Keratinocyte (primary cell): ENCODE results near the gene PLAAT1.

Source experiments
- CTCF ChIP-seq, 3 experiments: IDR thresholded peaks in 1 of 3; conservative IDR thresholded peaks in 1 of 3; optimal IDR thresholded peaks in 1 of 3; 2 replicates in 2 of 3; 3 replicates in 1 of 3; pipeline versions ENCODE3 to v1.5.1; 2011; ENCODE audit warnings: low read length in 3 of 3, mild to moderate bottlenecking in 3 of 3, moderate library complexity in 2 of 3, control low read depth in 1 of 3, inconsistent platforms in 1 of 3; ENCODE audit not compliant: insufficient read depth in 2 of 3; ENCODE audit errors: extremely low read depth in 1 of 3
- EZH2 ChIP-seq: IDR thresholded peaks from one replicate; pipeline ENCODE4 v1.6.1; 2012; ENCODE audit warnings: inconsistent platforms, mild to moderate bottlenecking, low read length, moderate library complexity

DNA sequence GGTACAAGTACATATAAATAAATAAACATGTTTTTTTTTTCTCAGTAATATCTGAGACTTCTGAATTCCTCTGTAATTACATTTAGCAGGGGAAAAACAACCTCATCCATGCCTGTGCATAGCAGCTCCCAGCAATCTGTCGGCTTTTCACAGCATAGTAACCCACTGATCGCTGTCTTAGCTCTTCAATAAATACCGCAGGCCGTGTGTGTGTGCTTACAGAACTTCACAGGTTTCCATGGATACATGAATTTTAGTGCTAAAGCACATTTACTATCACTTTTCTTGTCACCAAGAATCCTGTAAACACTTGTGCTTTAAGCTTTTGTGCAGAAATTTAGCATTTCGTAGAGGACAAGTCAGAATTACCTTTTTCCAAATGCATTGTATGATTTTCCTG, 4.0 kb upstream of the PLAAT1 start:
- TF ChIP-seq CTCF (optimal IDR thresholded peaks at IDR 0.05 in 1 of 3, IDR thresholded peaks at IDR 0.05 in 1 of 3, conservative IDR thresholded peaks at IDR 0.05 in 1 of 3; ENCODE audit: extremely low read depth in 1 of 3, insufficient read depth in 2 of 3, low read length in 3 of 3) (no peak), EZH2 (no peak)
